Measurements from ENCODE around the gene LRP10.
"Not testable (repeated sequence)": the region's sequence is repeated elsewhere in the genome, so short reads cannot be mapped to it uniquely, and the experiment has no call there.

The LRP10 gene

GRCh38 chr14:22847661-22848341 is 23.7 kb upstream of the LRP10 start:
- Mint-ChIP-seq H3K27me3 (no peaks in the 10 kb centered on the region), H3K27ac (peak overlapping the region; percentile 89), H3K4me3 (peak overlapping the region; percentile 53), H3K9me3 (no peaks in the 10 kb centered on the region), H3K4me1 (ENCODE audit: low read depth) (peaks cover 94% of the 10 kb centered on the region), H3K36me3 (ENCODE audit: low read depth) (peaks cover 44% of the 10 kb centered on the region)
- intact Hi-C loops (cut with micrococcal nuclease) = no loop called here

GRCh38 chr14:22848351-22849164 is 23.0 kb upstream of the LRP10 start:
- Mint-ChIP-seq H3K27me3 (no peaks in the 10 kb centered on the region), H3K4me3 (peak overlapping the region; percentile 53), H3K9me3 (no peaks in the 10 kb centered on the region), H3K27ac (peak overlapping the region; percentile 89), H3K4me1 (ENCODE audit: low read depth) (peaks cover 93% of the 10 kb centered on the region), H3K36me3 (ENCODE audit: low read depth) (peaks cover 36% of the 10 kb centered on the region)
- intact Hi-C loops (cut with micrococcal nuclease) = no loop called here

GRCh38 chr14:22849212-22849819 is 22.2 kb upstream of the LRP10 start:
- intact Hi-C loops (cut with micrococcal nuclease) = no loop called here
- no peak overlapping the region for H3K4me3 Mint-ChIP-seq
- H3K4me1 Mint-ChIP-seq (ENCODE audit: low read depth) = peaks cover 85% of the 10 kb centered on the region
- H3K9me3 Mint-ChIP-seq = no peaks in the 10 kb centered on the region
- H3K27ac Mint-ChIP-seq = peak overlapping the region; percentile 89
- no peaks in the 10 kb centered on the region for H3K27me3 Mint-ChIP-seq
- peaks cover 29% of the 10 kb centered on the region for H3K36me3 Mint-ChIP-seq (ENCODE audit: low read depth)

GRCh38 chr14:22850944-22851764 is 20.4 kb upstream of the LRP10 start:
- peaks cover 2% of the 10 kb centered on the region for H3K27me3 Mint-ChIP-seq
- no peaks in the 10 kb centered on the region for H3K9me3 Mint-ChIP-seq
- no peak overlapping the region for H3K4me3 Mint-ChIP-seq
- intact Hi-C loops (cut with micrococcal nuclease) = no loop called here
- peaks cover 10% of the 10 kb centered on the region for H3K36me3 Mint-ChIP-seq (ENCODE audit: low read depth)
- peaks cover 69% of the 10 kb centered on the region for H3K4me1 Mint-ChIP-seq (ENCODE audit: low read depth)
- peak overlapping the region; percentile 89 for H3K27ac Mint-ChIP-seq

- intact Hi-C loops (cut with micrococcal nuclease); H3K27ac Mint-ChIP-seq; H3K4me3 Mint-ChIP-seq; H3K36me3 Mint-ChIP-seq (ENCODE audit: low read depth); H3K27me3 Mint-ChIP-seq; H3K9me3 Mint-ChIP-seq: not testable (repeated sequence)
- peaks cover 62% of the 10 kb centered on the region for H3K4me1 Mint-ChIP-seq (ENCODE audit: low read depth)
Measured at GRCh38 chr14:22852178-22852577, 19.4 kb upstream of the LRP10 start.

GRCh38 chr14:22852599-22852939 is 19.0 kb upstream of the LRP10 start:
- peak overlapping the region; percentile 74 for H3K27ac Mint-ChIP-seq
- peaks cover 4% of the 10 kb centered on the region for H3K27me3 Mint-ChIP-seq
- intact Hi-C loops (cut with micrococcal nuclease) = no loop called here
- H3K9me3 Mint-ChIP-seq = no peaks in the 10 kb centered on the region
- no peaks in the 10 kb centered on the region for H3K36me3 Mint-ChIP-seq (ENCODE audit: low read depth)
- H3K4me1 Mint-ChIP-seq (ENCODE audit: low read depth) = peaks cover 58% of the 10 kb centered on the region
- no peak overlapping the region for H3K4me3 Mint-ChIP-seq

GRCh38 chr14:22852940-22853767 is 18.4 kb upstream of the LRP10 start:
- Mint-ChIP-seq H3K36me3 (ENCODE audit: low read depth) (no peaks in the 10 kb centered on the region), H3K4me1 (ENCODE audit: low read depth) (peaks cover 53% of the 10 kb centered on the region), H3K27ac (peak overlapping the region; percentile 74), H3K9me3 (no peaks in the 10 kb centered on the region), H3K27me3 (peaks cover 10% of the 10 kb centered on the region), H3K4me3 (peak overlapping the region; percentile 69)
- intact Hi-C loops (cut with micrococcal nuclease) = loop anchor here (1.0 kb wide), 4 partner anchors 30 to 283 kb away; no protein-coding TSS in a partner anchor

GRCh38 chr14:22854296-22854695 is 17.2 kb upstream of the LRP10 start:
- H3K36me3 Mint-ChIP-seq (ENCODE audit: low read depth); intact Hi-C loops (cut with micrococcal nuclease); H3K9me3 Mint-ChIP-seq; H3K27ac Mint-ChIP-seq; H3K4me3 Mint-ChIP-seq: not testable (repeated sequence)
- peaks cover 14% of the 10 kb centered on the region for H3K27me3 Mint-ChIP-seq
- peaks cover 41% of the 10 kb centered on the region for H3K4me1 Mint-ChIP-seq (ENCODE audit: low read depth)

GRCh38 chr14:22854963-22855724 is 16.4 kb upstream of the LRP10 start:
- Mint-ChIP-seq H3K4me3 (no peak overlapping the region), H3K27ac (no peak overlapping the region), H3K4me1 (ENCODE audit: low read depth) (peaks cover 33% of the 10 kb centered on the region), H3K27me3 (peaks cover 19% of the 10 kb centered on the region), H3K9me3 (no peaks in the 10 kb centered on the region), H3K36me3 (ENCODE audit: low read depth) (no peaks in the 10 kb centered on the region)
- intact Hi-C loops (cut with micrococcal nuclease) = no loop called here

GRCh38 chr14:22856428-22856827 is 15.1 kb upstream of the LRP10 start:
- Mint-ChIP-seq H3K36me3 (ENCODE audit: low read depth) (no peaks in the 10 kb centered on the region), H3K4me3 (no peak overlapping the region), H3K9me3 (no peaks in the 10 kb centered on the region), H3K4me1 (ENCODE audit: low read depth) (peaks cover 20% of the 10 kb centered on the region), H3K27me3 (peaks cover 30% of the 10 kb centered on the region), H3K27ac (no peak overlapping the region)
- intact Hi-C loops (cut with micrococcal nuclease) = no loop called here

- H3K4me3 Mint-ChIP-seq; H3K4me1 Mint-ChIP-seq (ENCODE audit: low read depth); H3K27ac Mint-ChIP-seq; H3K9me3 Mint-ChIP-seq; intact Hi-C loops (cut with micrococcal nuclease); H3K36me3 Mint-ChIP-seq (ENCODE audit: low read depth): not testable (repeated sequence)
- H3K27me3 Mint-ChIP-seq = peaks cover 40% of the 10 kb centered on the region
Measured at GRCh38 chr14:22860377-22860776, 11.2 kb upstream of the LRP10 start.

GRCh38 chr14:22861651-22862050 is 9.9 kb upstream of the LRP10 start:
- H3K9me3 Mint-ChIP-seq = no peaks in the 10 kb centered on the region
- no peaks in the 10 kb centered on the region for H3K36me3 Mint-ChIP-seq (ENCODE audit: low read depth)
- peaks cover 38% of the 10 kb centered on the region for H3K27me3 Mint-ChIP-seq
- no peaks in the 10 kb centered on the region for H3K4me1 Mint-ChIP-seq (ENCODE audit: low read depth)
- H3K4me3 Mint-ChIP-seq = no peak overlapping the region
- intact Hi-C loops (cut with micrococcal nuclease) = no loop called here
- no peak overlapping the region for H3K27ac Mint-ChIP-seq
